Mucosa of descending colon (tissue), 3 donors: ENCODE data around the gene EEF1A1. TPM values are rescaled to one million over a fixed set of nuclear protein-coding genes. Genes with fewer than 3 reads are reported as not detected.

Experiments used
- ATAC-seq: fragments of 200-7000 bp; cut with Tn5 transposase; one replicate; pipeline ENCODE4 v1.9.1; 2020; ENCODE audit warnings: mild to moderate bottlenecking, moderate library complexity
- DNase-seq, 3 donors: peaks; one replicate each; pipeline ENCODE4 v3.0.0-alpha.2; 2020
- H3K36me3 ChIP-seq: fragments of 200-600 bp; one replicate; pipeline ENCODE4 v1.8.0; 2021; ENCODE audit warnings: low read depth, mild to moderate bottlenecking
- H3K4me1 ChIP-seq: fragments of 200-600 bp; one replicate; pipeline ENCODE4 v1.8.0; 2021; ENCODE audit warnings: low read depth, mild to moderate bottlenecking
- H3K4me3 ChIP-seq: fragments of 200-600 bp; one replicate; pipeline ENCODE4 v1.8.0; 2021; ENCODE audit warnings: mild to moderate bottlenecking
- H3K9me3 ChIP-seq: fragments of 200-600 bp; one replicate; pipeline ENCODE4 v1.8.0; 2021; ENCODE audit warnings: mild to moderate bottlenecking
- CTCF ChIP-seq: fragments of 200-600 bp; IDR thresholded peaks from one replicate; pipeline ENCODE4 v1.8.0; 2022; ENCODE audit warnings: antibody characterized with exemption, mild to moderate bottlenecking
- intact Hi-C, 2 donors: fragments of 100-400 bp; cut with DNase I in 1 of 2; cut with micrococcal nuclease in 1 of 2; formaldehyde crosslinking; loops; one replicate each; pipeline versions ENCODE4 v1.11.0 to v1.11.1; 2022; cut with DNase I, micrococcal nuclease
- total RNA-seq, 3 donors: library from RNA; stranded (reverse); fragmentation: NEBNext Ultra II Directional in 2 of 3; extraction: Animal tissue kit (Norgen Biotek cat#: 25700) in 2 of 3; gene quantifications; one replicate each; pipeline versions ENCODE4 v1.2.1 to v1.2.4, GENCODE V29; 2021 to 2023
- donor health status: DM: no; HTN: no; CAD: no; lungs with moderate emphysema.
- donor health status: DM: no; HTN: no; CAD: no.
- donor health status: DM: no; HTN: yes; CAD: no.

EEF1A1 gene
- total RNA-seq, 3 donors from 2014 or later, result 6,833 to 8,492 (median 7,090) TPM

- Histone ChIP-seq H3K4me3 (no peak overlapping the region), H3K36me3 (no peaks in the 10 kb centered on the region), H3K9me3 (no peaks in the 10 kb centered on the region), H3K4me1 (no peaks in the 10 kb centered on the region)
- no peak for TF ChIP-seq CTCF
- no peak for ATAC-seq
- intact Hi-C loops, result no loop called here
- no peak for DNase-seq
Measured at GRCh38 chr6:73504160-73504559, 16.7 kb downstream of the EEF1A1 start.

GRCh38 chr6:73503027-73503772 is 17.6 kb downstream of the EEF1A1 start:
- no peaks in the 10 kb centered on the region for H3K9me3 ChIP-seq
- ATAC-seq, result no peak
- H3K36me3 ChIP-seq, result no peaks in the 10 kb centered on the region
- no peaks in the 10 kb centered on the region for H3K4me1 ChIP-seq
- no peak for DNase-seq
- intact Hi-C loops, result no loop called here
- H3K4me3 ChIP-seq, result no peak overlapping the region
- TF ChIP-seq CTCF, result no peak

GRCh38 chr6:73497915-73498314 is 22.9 kb downstream of the EEF1A1 start:
- Histone ChIP-seq H3K36me3 (peaks cover 5% of the 10 kb centered on the region), H3K4me1 (no peaks in the 10 kb centered on the region), H3K4me3 (no peak overlapping the region), H3K9me3 (no peaks in the 10 kb centered on the region)
- TF ChIP-seq CTCF, result no peak
- no peak for DNase-seq
- no peak for ATAC-seq
- intact Hi-C loops, result no loop called here

- ATAC-seq (no peak), DNase-seq (no peak)
- H3K36me3 ChIP-seq, result no peaks in the 10 kb centered on the region
- intact Hi-C loops, result no loop called here
- no peak overlapping the region for H3K4me3 ChIP-seq
- no peaks in the 10 kb centered on the region for H3K4me1 ChIP-seq
- H3K9me3 ChIP-seq, result peaks cover 4% of the 10 kb centered on the region
- no peak for TF ChIP-seq CTCF
Measured at GRCh38 chr6:73491377-73491776, 29.5 kb downstream of the EEF1A1 start.

GRCh38 chr6:73487473-73487872 is 33.4 kb downstream of the EEF1A1 start:
- no peak for ATAC-seq
- no peak for DNase-seq
- H3K9me3 ChIP-seq, result peaks cover 4% of the 10 kb centered on the region
- no peaks in the 10 kb centered on the region for H3K4me1 ChIP-seq
- intact Hi-C loops, result no loop called here
- H3K36me3 ChIP-seq, result peaks cover 6% of the 10 kb centered on the region
- TF ChIP-seq CTCF, result no peak
- H3K4me3 ChIP-seq, result no peak overlapping the region
